BE2C (cell line): ENCODE measurements around the gene BRCA2. TPM values are rescaled to one million over a fixed set of nuclear protein-coding genes. Genes with fewer than 3 reads are reported as not detected.
A peak's percentile ranks its signal among the peaks of the same experiment; 100 is the strongest.

Experiments used
- DNase-seq: peaks from one replicate; pipeline ENCODE4 v3.0.0-alpha.2; 2020
- H3K27me3 ChIP-seq: fragments of 250-450 bp; sonication (Bioruptor Pico); 2 replicates; pipeline ENCODE4 v1.5.1; 2020; ENCODE audit warnings: mild to moderate bottlenecking
- H3K36me3 ChIP-seq: fragments of 250-450 bp; sonication (Bioruptor Pico); 2 replicates; pipeline ENCODE4 v1.5.1; 2020; ENCODE audit warnings: mild to moderate bottlenecking
- H3K4me1 ChIP-seq: fragments of 250-450 bp; sonication (Bioruptor Pico); 2 replicates; pipeline ENCODE4 v1.5.1; 2020
- H3K4me3 ChIP-seq: 2 replicates; pipeline ENCODE4 v1.5.1; 2011; ENCODE audit warnings: low read depth, low read length
- H3K9me3 ChIP-seq: fragments of 250-450 bp; sonication (Bioruptor Pico); 2 replicates; pipeline ENCODE4 v1.5.1; 2020
- CTCF ChIP-seq: IDR thresholded peaks from 2 replicates; pipeline ENCODE4 v1.5.1; 2012; ENCODE audit warnings: mild to moderate bottlenecking, low read depth, low read length
- polyA plus RNA-seq: library from polyadenylated mRNA; unstranded; fragments of >200 nt; gene quantifications from one replicate; pipeline ENCODE4 v1.2.1, GENCODE V29; 2012; ENCODE audit warnings: low read depth, missing spikeins; ENCODE audit not compliant: insufficient read length, insufficient read depth

BRCA2 gene, protein sequence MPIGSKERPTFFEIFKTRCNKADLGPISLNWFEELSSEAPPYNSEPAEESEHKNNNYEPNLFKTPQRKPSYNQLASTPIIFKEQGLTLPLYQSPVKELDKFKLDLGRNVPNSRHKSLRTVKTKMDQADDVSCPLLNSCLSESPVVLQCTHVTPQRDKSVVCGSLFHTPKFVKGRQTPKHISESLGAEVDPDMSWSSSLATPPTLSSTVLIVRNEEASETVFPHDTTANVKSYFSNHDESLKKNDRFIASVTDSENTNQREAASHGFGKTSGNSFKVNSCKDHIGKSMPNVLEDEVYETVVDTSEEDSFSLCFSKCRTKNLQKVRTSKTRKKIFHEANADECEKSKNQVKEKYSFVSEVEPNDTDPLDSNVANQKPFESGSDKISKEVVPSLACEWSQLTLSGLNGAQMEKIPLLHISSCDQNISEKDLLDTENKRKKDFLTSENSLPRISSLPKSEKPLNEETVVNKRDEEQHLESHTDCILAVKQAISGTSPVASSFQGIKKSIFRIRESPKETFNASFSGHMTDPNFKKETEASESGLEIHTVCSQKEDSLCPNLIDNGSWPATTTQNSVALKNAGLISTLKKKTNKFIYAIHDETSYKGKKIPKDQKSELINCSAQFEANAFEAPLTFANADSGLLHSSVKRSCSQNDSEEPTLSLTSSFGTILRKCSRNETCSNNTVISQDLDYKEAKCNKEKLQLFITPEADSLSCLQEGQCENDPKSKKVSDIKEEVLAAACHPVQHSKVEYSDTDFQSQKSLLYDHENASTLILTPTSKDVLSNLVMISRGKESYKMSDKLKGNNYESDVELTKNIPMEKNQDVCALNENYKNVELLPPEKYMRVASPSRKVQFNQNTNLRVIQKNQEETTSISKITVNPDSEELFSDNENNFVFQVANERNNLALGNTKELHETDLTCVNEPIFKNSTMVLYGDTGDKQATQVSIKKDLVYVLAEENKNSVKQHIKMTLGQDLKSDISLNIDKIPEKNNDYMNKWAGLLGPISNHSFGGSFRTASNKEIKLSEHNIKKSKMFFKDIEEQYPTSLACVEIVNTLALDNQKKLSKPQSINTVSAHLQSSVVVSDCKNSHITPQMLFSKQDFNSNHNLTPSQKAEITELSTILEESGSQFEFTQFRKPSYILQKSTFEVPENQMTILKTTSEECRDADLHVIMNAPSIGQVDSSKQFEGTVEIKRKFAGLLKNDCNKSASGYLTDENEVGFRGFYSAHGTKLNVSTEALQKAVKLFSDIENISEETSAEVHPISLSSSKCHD (N-terminal part only)
- 2.0 TPM for polyA plus RNA-seq

GRCh38 chr13:32315238-32316027 lies at the start of gene BRCA2, which contains the start of gene ZAR1L:
BRCA2 (plus strand) TSS chr13:32315508; CDS start chr13:32316461, 953 bp downstream.
ZAR1L (minus strand) TSS chr13:32315363; CDS start chr13:32311925, 3,438 bp downstream.
- peaks cover 6% of the 10 kb centered on the region for H3K36me3 ChIP-seq
- TF ChIP-seq CTCF = no peak

GRCh38 chr13:32265726-32266125 lies 49.6 kb upstream of the BRCA2 start:
- no peak for DNase-seq
- peaks cover 21% of the 10 kb centered on the region for H3K36me3 ChIP-seq
- H3K4me3 ChIP-seq = no peak overlapping the region
- no peak for TF ChIP-seq CTCF
- no peaks in the 10 kb centered on the region for H3K27me3 ChIP-seq
- H3K9me3 ChIP-seq = no peaks in the 10 kb centered on the region
- no peaks in the 10 kb centered on the region; the same call in 1 of the 2 replicates for H3K4me1 ChIP-seq

More at GRCh38 chr13:32315238-32316027, at the start of gene BRCA2, which contains the start of gene ZAR1L:
- Histone ChIP-seq H3K4me3 (peak within 1 kb of the TSS; percentile 95), H3K27me3 (no peaks in the 10 kb centered on the region), H3K4me1 (peaks cover 3% of the 10 kb centered on the region; the same call in 1 of the 2 replicates), H3K9me3 (no peaks in the 10 kb centered on the region)
- peak; percentile 91 for DNase-seq

GRCh38 chr13:32266130-32266529 lies 49.2 kb upstream of the BRCA2 start:
- H3K27me3 ChIP-seq = no peaks in the 10 kb centered on the region
- H3K36me3 ChIP-seq = peaks cover 24% of the 10 kb centered on the region
- no peaks in the 10 kb centered on the region; the same call in 1 of the 2 replicates for H3K4me1 ChIP-seq
- TF ChIP-seq CTCF = no peak
- H3K9me3 ChIP-seq = no peaks in the 10 kb centered on the region
- no peak for DNase-seq
- H3K4me3 ChIP-seq = no peak overlapping the region

DNA sequence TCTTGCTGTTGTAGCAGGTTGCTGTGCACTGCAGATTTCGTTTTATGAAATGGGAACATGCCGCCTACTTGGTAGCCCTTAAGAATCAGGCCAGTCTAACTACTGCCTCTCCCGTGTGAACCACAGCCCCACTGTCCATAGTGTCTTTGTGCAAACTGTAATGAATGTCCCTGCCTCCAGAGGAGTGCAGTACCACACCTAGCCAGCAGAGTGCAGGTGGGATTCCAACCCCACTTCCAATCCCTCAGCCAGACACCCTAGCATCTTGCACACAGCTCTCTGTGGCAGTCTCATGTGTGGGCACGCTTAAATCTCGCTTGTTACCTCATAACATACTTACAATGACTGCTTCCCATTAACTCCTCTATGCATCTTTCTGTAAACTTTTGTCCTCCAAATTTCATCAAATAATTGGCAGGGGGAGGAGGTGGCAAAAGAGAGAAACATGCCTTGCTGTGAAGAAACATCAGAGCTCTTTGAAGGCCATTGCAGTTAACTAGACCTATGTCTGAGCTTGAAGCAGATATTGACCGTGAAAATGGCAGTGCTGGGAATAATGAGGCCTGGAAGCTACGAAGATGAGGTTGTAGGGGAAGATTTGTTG lies 47.4 kb upstream of the BRCA2 start:
- peak; percentile 48 for TF ChIP-seq CTCF

More for the DNA sequence above, 47.4 kb upstream of the BRCA2 start:
- peaks cover 32% of the 10 kb centered on the region for H3K36me3 ChIP-seq
- no peaks in the 10 kb centered on the region for H3K4me1 ChIP-seq
- DNase-seq = no peak
- H3K4me3 ChIP-seq = no peak overlapping the region
- H3K9me3 ChIP-seq = no peaks in the 10 kb centered on the region
- H3K27me3 ChIP-seq = no peaks in the 10 kb centered on the region
